Loucy (cell line): ENCODE data around the gene DDX31.

ENCODE experiments used
- H2AFZ ChIP-seq: fragments of 200-600 bp; sonication (generic); 2 replicates; pipeline ENCODE4 v1.6.0; 2016; ENCODE audit warnings: antibody characterized with exemption, mild to moderate bottlenecking, low read length, moderate library complexity
- H3F3A ChIP-seq: fragments of 200-600 bp; 2 replicates; pipeline ENCODE4 v1.6.0; 2016; ENCODE audit warnings: antibody characterized with exemption, low read depth, mild to moderate bottlenecking
- H3K27me3 ChIP-seq: fragments of 200-600 bp; sonication (generic); 2 replicates; pipeline ENCODE4 v1.6.1; 2014; ENCODE audit warnings: low read length, mild to moderate bottlenecking; ENCODE audit not compliant: insufficient read depth, poor library complexity, severe bottlenecking
- H3K36me3 ChIP-seq: fragments of 200-600 bp; sonication (generic); 2 replicates; pipeline ENCODE4 v1.6.1; 2016; ENCODE audit warnings: low read length; ENCODE audit not compliant: insufficient read depth
- H3K4me1 ChIP-seq: fragments of 200-600 bp; sonication (generic); 2 replicates; pipeline ENCODE4 v1.5.1; 2014; ENCODE audit warnings: low read length, mild to moderate bottlenecking; ENCODE audit not compliant: insufficient read depth, poor library complexity, severe bottlenecking
- H3K4me2 ChIP-seq: fragments of 200-600 bp; sonication (generic); 2 replicates; pipeline ENCODE4 v1.6.0; 2014; ENCODE audit warnings: antibody characterized with exemption, low read length, low read depth, mild to moderate bottlenecking; ENCODE audit not compliant: poor library complexity, severe bottlenecking
- H3K4me3 ChIP-seq: fragments of 200-600 bp; sonication (generic); 2 replicates; pipeline ENCODE4 v1.5.1; 2014; ENCODE audit warnings: low read length, mild to moderate bottlenecking, mixed read lengths; ENCODE audit not compliant: poor library complexity, severe bottlenecking
- H3K79me2 ChIP-seq: fragments of 200-600 bp; sonication (generic); 2 replicates; pipeline ENCODE4 v1.6.1; 2014; ENCODE audit warnings: low read length; ENCODE audit not compliant: insufficient read depth
- H3K9ac ChIP-seq: fragments of 200-600 bp; sonication (generic); 2 replicates; pipeline ENCODE4 v1.6.0; 2014; ENCODE audit warnings: mild to moderate bottlenecking, low read depth, low read length, moderate library complexity; ENCODE audit not compliant: poor library complexity, severe bottlenecking
- H3K9me2 ChIP-seq: fragments of 200-600 bp; sonication (generic); replicated peaks from 2 replicates; pipeline ENCODE4 v1.6.1; 2016; ENCODE audit warnings: low read depth, low read length, mixed read lengths
- H3K9me3 ChIP-seq: fragments of 200-600 bp; sonication (generic); 2 replicates; pipeline ENCODE4 v1.6.1; 2014; ENCODE audit warnings: mild to moderate bottlenecking, antibody characterized with exemption, low read length, low read depth; ENCODE audit not compliant: insufficient read depth
- H4K20me1 ChIP-seq: fragments of 200-600 bp; sonication (generic); 2 replicates; pipeline ENCODE4 v1.6.0; 2014; ENCODE audit warnings: antibody characterized with exemption, low read length, mild to moderate bottlenecking; ENCODE audit not compliant: insufficient read depth, poor library complexity, severe bottlenecking
- CTCF ChIP-seq: fragments of 200-600 bp; sonication (generic); conservative IDR thresholded peaks from 2 replicates; pipeline ENCODE4 v1.5.1; 2014; ENCODE audit warnings: mild to moderate bottlenecking, antibody characterized with exemption, low read length
- EZH2phosphoT487 ChIP-seq: fragments of 200-600 bp; IDR thresholded peaks from 2 replicates; pipeline ENCODE4 v1.6.1; 2018; ENCODE audit warnings: antibody characterized with exemption, mild to moderate bottlenecking, moderate library complexity, borderline replicate concordance

The DDX31 gene

GRCh38 chr9:132639322-132639721 is 30.5 kb downstream of the DDX31 start:
- Histone ChIP-seq H3K9me2 (no peaks in the 10 kb centered on the region), H3K9ac (no peak overlapping the region), H3K4me3 (no peak overlapping the region), H3K36me3 (peaks cover 45% of the 10 kb centered on the region; the same call in 1 of the 2 replicates), H3F3A (no peaks in the 10 kb centered on the region), H2AFZ (no peak overlapping the region), H3K79me2 (no peaks in the 10 kb centered on the region), H3K4me2 (no peak overlapping the region), H3K4me1 (no peaks in the 10 kb centered on the region), H3K9me3 (no peaks in the 10 kb centered on the region), H4K20me1 (no peaks in the 10 kb centered on the region), H3K27me3 (no peaks in the 10 kb centered on the region)
- TF ChIP-seq EZH2phosphoT487 (no peak), CTCF (no peak)

GRCh38 chr9:132638240-132638639 is 31.5 kb downstream of the DDX31 start:
- Histone ChIP-seq H3K4me1 (no peaks in the 10 kb centered on the region), H3K9ac (no peak overlapping the region), H3K4me3 (no peak overlapping the region), H2AFZ (no peak overlapping the region), H3F3A (no peaks in the 10 kb centered on the region), H3K9me2 (no peaks in the 10 kb centered on the region), H3K79me2 (no peaks in the 10 kb centered on the region), H3K4me2 (no peak overlapping the region), H3K9me3 (no peaks in the 10 kb centered on the region), H4K20me1 (no peaks in the 10 kb centered on the region), H3K27me3 (no peaks in the 10 kb centered on the region), H3K36me3 (peaks cover 37% of the 10 kb centered on the region; the same call in 1 of the 2 replicates)
- TF ChIP-seq EZH2phosphoT487 (no peak), CTCF (no peak)

DNA sequence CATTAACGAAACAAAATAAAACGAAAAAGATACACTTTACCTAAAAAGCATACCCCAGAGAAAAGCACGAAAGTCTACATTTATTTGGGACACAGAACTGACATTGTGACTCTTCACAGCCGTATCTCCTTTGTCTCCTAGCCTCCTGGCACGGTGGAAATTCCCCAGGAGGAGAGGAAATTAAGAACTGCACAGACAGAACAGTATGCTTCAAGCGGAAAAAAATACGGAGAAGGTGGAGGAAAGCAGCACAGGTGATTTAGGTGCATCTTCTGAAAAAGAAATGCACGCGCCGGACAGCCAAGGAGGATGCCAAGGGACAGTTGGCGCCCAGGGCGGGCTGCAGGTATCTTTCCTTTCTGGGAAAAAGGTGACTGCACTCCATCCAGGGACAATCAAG is 32.0 kb downstream of the DDX31 start:
- TF ChIP-seq CTCF (no peak), EZH2phosphoT487 (no peak)

More for the DNA sequence above, 32.0 kb downstream of the DDX31 start:
- no peak overlapping the region for H3K4me3 ChIP-seq
- H3K79me2 ChIP-seq = no peaks in the 10 kb centered on the region
- no peak overlapping the region for H3K9ac ChIP-seq
- peaks cover 32% of the 10 kb centered on the region; the same call in 1 of the 2 replicates for H3K36me3 ChIP-seq
- H4K20me1 ChIP-seq = no peaks in the 10 kb centered on the region
- no peak overlapping the region for H3K4me2 ChIP-seq
- no peak overlapping the region for H2AFZ ChIP-seq
- no peaks in the 10 kb centered on the region for H3K4me1 ChIP-seq
- H3K27me3 ChIP-seq = no peaks in the 10 kb centered on the region
- H3F3A ChIP-seq = no peaks in the 10 kb centered on the region
- H3K9me2 ChIP-seq = no peaks in the 10 kb centered on the region
- no peaks in the 10 kb centered on the region for H3K9me3 ChIP-seq
